Stimulated activated CD8-positive, alpha-beta memory T cell treated with anti-CD3 and anti-CD28 coated beads, Interleukin-2, amount 100 ng/mL, for 48 hours (primary cell): Measurements from ENCODE around the gene SLC66A3.

ENCODE experiments used
- DNase-seq, 2 donors: peaks; one replicate each; pipeline ENCODE4 v3.0.0-alpha.2; 2020; ENCODE audit warnings: low read depth in 2 of 2

The SLC66A3 gene

DNA sequence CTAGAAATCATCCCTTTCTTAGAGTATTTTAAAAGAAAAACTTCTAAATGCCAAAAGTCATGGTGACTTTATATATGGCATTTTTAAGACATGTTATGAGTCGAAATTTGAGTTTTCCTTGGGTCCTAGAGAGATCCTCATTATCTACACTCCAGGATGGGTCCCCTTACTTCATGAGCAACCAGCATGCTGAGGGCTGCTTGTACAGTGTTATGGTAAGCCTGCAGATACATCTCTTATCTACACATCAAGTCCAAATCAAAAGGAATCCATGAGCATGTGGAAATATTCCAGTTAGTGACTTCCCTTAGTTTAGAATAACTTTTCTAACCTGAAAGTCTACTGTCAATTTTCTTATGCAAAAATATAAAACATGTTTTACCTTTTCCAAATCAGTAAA is 58.7 kb downstream of the SLC66A3 start:
- DNase-seq, result no peak

- DNase-seq, result no peak
These were observed 59.5 kb downstream of the SLC66A3 start for GRCh38 chr2:11214770-11215169.

GRCh38 chr2:11215407-11215806 is 60.1 kb downstream of the SLC66A3 start:
- DNase-seq, result no peak

DNA sequence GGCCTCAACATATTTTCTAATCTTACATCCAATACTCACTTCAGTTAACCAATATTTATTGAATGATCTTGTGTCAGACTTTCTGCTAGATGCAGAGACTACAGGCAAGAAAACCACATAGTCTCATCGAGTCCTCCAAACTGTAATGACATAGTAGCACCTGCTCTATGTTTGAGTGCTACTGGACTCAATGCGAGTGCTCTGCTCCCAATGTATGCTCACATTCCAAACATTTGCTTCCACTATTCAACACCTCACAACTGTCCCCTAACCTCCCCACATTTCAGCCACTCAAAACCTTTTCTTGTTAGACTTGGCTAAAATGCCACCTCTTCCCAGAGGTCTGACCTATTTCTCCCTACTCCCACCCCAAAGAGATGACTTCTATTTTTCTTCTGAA is 65.2 kb downstream of the SLC66A3 start:
- DNase-seq, result no peak

GRCh38 chr2:11222845-11223244 is 67.6 kb downstream of the SLC66A3 start:
- no peak for DNase-seq

- no peak for DNase-seq
These were observed 69.6 kb downstream of the SLC66A3 start for GRCh38 chr2:11224887-11225286.

DNA sequence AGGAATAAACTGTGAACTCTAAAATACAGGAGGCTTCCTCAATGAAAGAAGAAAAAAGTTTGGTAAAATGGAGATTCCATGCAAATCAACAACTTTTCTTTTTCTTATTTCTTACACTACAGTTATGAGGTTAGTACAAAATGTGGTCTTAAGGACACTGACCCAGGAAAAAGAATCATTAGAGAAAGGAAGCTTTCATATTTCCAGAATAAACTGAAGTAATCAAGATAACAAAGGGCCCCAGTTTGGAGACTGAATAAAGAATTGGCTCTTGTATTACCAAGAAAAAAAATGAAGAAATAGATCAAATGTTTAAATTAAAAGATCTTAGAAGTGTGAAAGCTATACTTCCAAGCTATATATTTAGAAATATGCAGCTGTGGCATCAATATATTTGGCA is 72.3 kb downstream of the SLC66A3 start:
- DNase-seq, result no peak
